Tibial artery (tissue), 4 donors: ENCODE measurements around the gene ADH4.

Source experiments
- DNase-seq, 2 donors: peaks; one replicate each; pipeline ENCODE4 v3.0.0-alpha.2; 2019
- H3K27ac ChIP-seq, 2 donors: fragments of 200-600 bp; sonication (generic) in 1 of 2; 1 replicate in 1 of 2; 2 replicates in 1 of 2; pipeline ENCODE4 v1.5.1; 2018 to 2019; ENCODE audit warnings: mild to moderate bottlenecking in 1 of 2
- H3K27me3 ChIP-seq, 2 donors: fragments of 200-600 bp; sonication (generic) in 1 of 2; one replicate each; pipeline versions ENCODE4 v1.5.1 to v1.6.0; 2016 to 2019
- H3K36me3 ChIP-seq, 3 donors: fragments of 200-600 bp; sonication (generic) in 2 of 3; one replicate each; pipeline ENCODE4 v1.5.1; 2016 to 2019; ENCODE audit warnings: mild to moderate bottlenecking in 2 of 3
- H3K4me1 ChIP-seq, 4 donors: fragments of 200-600 bp; sonication (generic) in 2 of 4; 1 replicate in 3 of 4; 2 replicates in 1 of 4; pipeline ENCODE4 v1.5.1; 2016 to 2019
- H3K4me3 ChIP-seq, 2 donors: fragments of 200-600 bp; sonication (generic) in 1 of 2; 1 replicate in 1 of 2; 2 replicates in 1 of 2; pipeline ENCODE4 v1.5.1; 2018 to 2019; ENCODE audit warnings: mild to moderate bottlenecking in 2 of 2
- H3K9me3 ChIP-seq, 3 donors: fragments of 200-600 bp; sonication (generic) in 1 of 3; one replicate each; pipeline ENCODE4 v1.5.1; 2016 to 2019
- CTCF ChIP-seq, 2 experiments: fragments of 200-600 bp in 1 of 2; fragments of 450-650 bp in 1 of 2; IDR thresholded peaks; one replicate each; pipeline ENCODE4 v1.5.1; 2017 to 2019; ENCODE audit warnings: antibody characterized with exemption in 2 of 2, mild to moderate bottlenecking in 1 of 2, moderate library complexity in 1 of 2
- intact Hi-C: fragments of 100-400 bp; cut with DNase I; formaldehyde crosslinking; loops from one replicate; pipeline ENCODE4 v1.15.0; 2023; ENCODE audit warnings: low total_unique reads

ADH4 gene

GRCh38 chr4:99179626-99180025, 35.5 kb upstream of the ADH4 start:
- intact Hi-C loops, result loop anchor here (2.0 kb wide), 1 partner anchor 17 kb away; no protein-coding TSS in a partner anchor

GRCh38 chr4:99179178-99179577, 35.1 kb upstream of the ADH4 start:
- Histone ChIP-seq H3K4me3 (no peak overlapping the region), H3K27ac (no peak overlapping the region), H3K27me3 (no peaks in the 10 kb centered on the region), H3K4me1 (peaks cover 0 to 11% (median 0%) of the 10 kb centered on the region in 4 donors), H3K9me3 (peaks cover 0 to 21% (median 10%) of the 10 kb centered on the region in 3 donors), H3K36me3 (peaks cover 12 to 25% (median 19%) of the 10 kb centered on the region in 3 donors)
- DNase-seq, result no peak
- no peak for TF ChIP-seq CTCF (IDR thresholded peaks at IDR 0.05)
- intact Hi-C loops, result loop anchor here (2.0 kb wide), 1 partner anchor 16 kb away; no protein-coding TSS in a partner anchor

More at GRCh38 chr4:99179626-99180025, 35.5 kb upstream of the ADH4 start:
- DNase-seq, result no peak
- Histone ChIP-seq H3K27me3 (no peaks in the 10 kb centered on the region), H3K9me3 (peaks cover 0 to 21% (median 10%) of the 10 kb centered on the region in 3 donors), H3K36me3 (peaks cover 12 to 25% (median 19%) of the 10 kb centered on the region in 3 donors), H3K4me1 (peaks cover 0 to 11% (median 0%) of the 10 kb centered on the region in 4 donors), H3K27ac (no peak overlapping the region), H3K4me3 (no peak overlapping the region)
- no peak for TF ChIP-seq CTCF (IDR thresholded peaks at IDR 0.05)

GRCh38 chr4:99166544-99166943, 22.4 kb upstream of the ADH4 start:
- intact Hi-C loops, result no loop called here
- Histone ChIP-seq H3K4me1 (no peaks in the 10 kb centered on the region), H3K27me3 (no peaks in the 10 kb centered on the region), H3K4me3 (no peak overlapping the region), H3K27ac (no peak overlapping the region), H3K9me3 (no peaks in the 10 kb centered on the region), H3K36me3 (no peaks in the 10 kb centered on the region)
- DNase-seq, result no peak
- TF ChIP-seq CTCF (IDR thresholded peaks at IDR 0.05), result no peak

GRCh38 chr4:99165978-99166377, 21.9 kb upstream of the ADH4 start:
- Histone ChIP-seq H3K27ac (no peak overlapping the region), H3K36me3 (no peaks in the 10 kb centered on the region), H3K4me3 (no peak overlapping the region), H3K9me3 (no peaks in the 10 kb centered on the region), H3K4me1 (no peaks in the 10 kb centered on the region), H3K27me3 (no peaks in the 10 kb centered on the region)
- TF ChIP-seq CTCF (IDR thresholded peaks at IDR 0.05), result no peak
- DNase-seq, result no peak
- intact Hi-C loops, result no loop called here

- intact Hi-C loops, result loop anchor here (2.0 kb wide), 1 partner anchor 17 kb away; no protein-coding TSS in a partner anchor
- Histone ChIP-seq H3K4me3 (no peak overlapping the region), H3K9me3 (no peaks in the 10 kb centered on the region), H3K27ac (no peak overlapping the region), H3K36me3 (no peaks in the 10 kb centered on the region), H3K27me3 (no peaks in the 10 kb centered on the region), H3K4me1 (no peaks in the 10 kb centered on the region)
- no peak for TF ChIP-seq CTCF (IDR thresholded peaks at IDR 0.05)
- no peak for DNase-seq
Measured at GRCh38 chr4:99161373-99162099, 17.4 kb upstream of the ADH4 start.
